Left ventricle myocardium inferior (tissue), 1 donor: ENCODE results near the gene CCL25. TPM values are rescaled to one million over a fixed set of nuclear protein-coding genes. Genes with fewer than 3 reads are reported as not detected.

Experiments
- DNase-seq: peaks from one replicate; pipeline ENCODE4 v3.0.0-alpha.2; 2020
- H3K27ac ChIP-seq: fragments of 200-600 bp; replicated peaks from 2 replicates; pipeline ENCODE4 v1.8.0; 2021
- H3K27me3 ChIP-seq: fragments of 200-600 bp; 2 replicates; pipeline ENCODE4 v1.8.0; 2021; ENCODE audit warnings: low read depth
- H3K36me3 ChIP-seq: fragments of 200-600 bp; 2 replicates; pipeline ENCODE4 v1.8.0; 2021
- H3K4me1 ChIP-seq: fragments of 200-600 bp; 2 replicates; pipeline ENCODE4 v1.8.0; 2021
- H3K4me3 ChIP-seq: fragments of 200-600 bp; 2 replicates; pipeline ENCODE4 v1.8.0; 2021; ENCODE audit warnings: mild to moderate bottlenecking, moderate library complexity
- H3K9me3 ChIP-seq: fragments of 200-600 bp; replicated peaks from 2 replicates; pipeline ENCODE4 v1.8.0; 2021
- CTCF ChIP-seq: fragments of 200-600 bp; IDR thresholded peaks from 2 replicates; pipeline ENCODE4 v1.8.0; 2021; ENCODE audit warnings: antibody characterized with exemption, mild to moderate bottlenecking, borderline replicate concordance
- intact Hi-C: fragments of 100-400 bp; cut with micrococcal nuclease; formaldehyde crosslinking; loops from one replicate; pipeline ENCODE4 v1.11.0; 2022
- total RNA-seq: library from RNA; stranded (reverse); fragmentation: NEBNext Ultra II Directional; extraction: Animal tissue kit (Norgen Biotek cat#: 25700); gene quantifications from one replicate; pipeline ENCODE4 v1.2.1, GENCODE V29; 2021
- donor health status: DM: no; HTN: yes; CAD: no; lungs with severe emphysema.

CCL25 gene
- total RNA-seq, 1 donor from 2014 or later: not detected

- H3K27ac ChIP-seq: no peak overlapping the region
- H3K4me3 ChIP-seq: no peak overlapping the region
- DNase-seq: no peak
- intact Hi-C loops: no loop called here
- H3K36me3 ChIP-seq: no peaks in the 10 kb centered on the region
- no peak for TF ChIP-seq CTCF
- H3K4me1 ChIP-seq: no peaks in the 10 kb centered on the region
- peaks cover 60% of the 10 kb centered on the region for H3K27me3 ChIP-seq
- H3K9me3 ChIP-seq: peaks cover 20% of the 10 kb centered on the region
Measured at GRCh38 chr19:8089664-8090601, 37.4 kb downstream of the CCL25 start.

- Histone ChIP-seq H3K4me3 (no peak overlapping the region), H3K4me1 (no peaks in the 10 kb centered on the region), H3K36me3 (peaks cover 9% of the 10 kb centered on the region), H3K27ac (no peak overlapping the region), H3K9me3 (peaks cover 30% of the 10 kb centered on the region), H3K27me3 (peaks cover 53% of the 10 kb centered on the region)
- TF ChIP-seq CTCF: no peak
- no peak for DNase-seq
- intact Hi-C loops: no loop called here
Measured at GRCh38 chr19:8090950-8091349, 38.4 kb downstream of the CCL25 start.

GRCh38 chr19:8093740-8094139, 41.2 kb downstream of the CCL25 start:
- no peak for DNase-seq
- no peak for TF ChIP-seq CTCF
- Histone ChIP-seq H3K36me3 (peaks cover 14% of the 10 kb centered on the region), H3K9me3 (peaks cover 51% of the 10 kb centered on the region), H3K27me3 (peaks cover 29% of the 10 kb centered on the region), H3K4me3 (no peak overlapping the region), H3K4me1 (no peaks in the 10 kb centered on the region), H3K27ac (no peak overlapping the region)
- intact Hi-C loops: no loop called here

- no peak for DNase-seq
- Histone ChIP-seq H3K27ac (no peak overlapping the region), H3K4me1 (no peaks in the 10 kb centered on the region), H3K27me3 (peaks cover 24% of the 10 kb centered on the region), H3K4me3 (no peak overlapping the region), H3K9me3 (peaks cover 51% of the 10 kb centered on the region), H3K36me3 (peaks cover 14% of the 10 kb centered on the region)
- intact Hi-C loops: no loop called here
- no peak for TF ChIP-seq CTCF
Measured at GRCh38 chr19:8094336-8094735, 41.8 kb downstream of the CCL25 start.

- H3K4me1 ChIP-seq: no peaks in the 10 kb centered on the region
- TF ChIP-seq CTCF: no peak
- peaks cover 51% of the 10 kb centered on the region for H3K9me3 ChIP-seq
- intact Hi-C loops: no loop called here
- H3K4me3 ChIP-seq: no peak overlapping the region
- no peak for DNase-seq
- H3K27ac ChIP-seq: no peak overlapping the region
- peaks cover 14% of the 10 kb centered on the region for H3K36me3 ChIP-seq
- peaks cover 14% of the 10 kb centered on the region for H3K27me3 ChIP-seq
Measured at GRCh38 chr19:8095354-8095886, 42.9 kb downstream of the CCL25 start.
